Ectodermal cell (in vitro differentiated cells): Measurements from ENCODE around the gene CAMK2A.

Source experiments
- H3K27ac ChIP-seq: 2 replicates; pipeline ENCODE4 v1.7.0; 2013; ENCODE audit warnings: mild to moderate bottlenecking, low read depth, low read length; ENCODE audit not compliant: insufficient read depth, poor library complexity, severe bottlenecking
- H3K27me3 ChIP-seq: 2 replicates; pipeline ENCODE4 v1.7.0; 2013; ENCODE audit warnings: mild to moderate bottlenecking, low read length; ENCODE audit not compliant: insufficient read depth, control insufficient read depth, poor library complexity, severe bottlenecking
- H3K36me3 ChIP-seq: one replicate; pipeline ENCODE4 v1.7.0; 2013; ENCODE audit warnings: low read length; ENCODE audit not compliant: control insufficient read depth, insufficient read depth
- H3K4me1 ChIP-seq: one replicate; pipeline ENCODE4 v1.7.0; 2013; ENCODE audit warnings: low read length; ENCODE audit not compliant: control insufficient read depth, insufficient read depth
- H3K4me3 ChIP-seq: 2 replicates; pipeline ENCODE4 v1.7.0; 2013; ENCODE audit warnings: low read depth, low read length, control low read depth; ENCODE audit not compliant: insufficient read depth
- H3K9me3 ChIP-seq: 2 replicates; pipeline ENCODE4 v1.7.0; 2013; ENCODE audit warnings: mild to moderate bottlenecking, low read length, moderate library complexity; ENCODE audit not compliant: control insufficient read depth
- WGBS, 2 experiments: methylation state at CpG; one replicate each; pipeline ENCODE4 v1.1.7; 2013; ENCODE audit warnings: missing lambda C conversion rate in 2 of 2; 5-methylcytosine and 5-hydroxymethylcytosine counted together

CAMK2A gene

DNA sequence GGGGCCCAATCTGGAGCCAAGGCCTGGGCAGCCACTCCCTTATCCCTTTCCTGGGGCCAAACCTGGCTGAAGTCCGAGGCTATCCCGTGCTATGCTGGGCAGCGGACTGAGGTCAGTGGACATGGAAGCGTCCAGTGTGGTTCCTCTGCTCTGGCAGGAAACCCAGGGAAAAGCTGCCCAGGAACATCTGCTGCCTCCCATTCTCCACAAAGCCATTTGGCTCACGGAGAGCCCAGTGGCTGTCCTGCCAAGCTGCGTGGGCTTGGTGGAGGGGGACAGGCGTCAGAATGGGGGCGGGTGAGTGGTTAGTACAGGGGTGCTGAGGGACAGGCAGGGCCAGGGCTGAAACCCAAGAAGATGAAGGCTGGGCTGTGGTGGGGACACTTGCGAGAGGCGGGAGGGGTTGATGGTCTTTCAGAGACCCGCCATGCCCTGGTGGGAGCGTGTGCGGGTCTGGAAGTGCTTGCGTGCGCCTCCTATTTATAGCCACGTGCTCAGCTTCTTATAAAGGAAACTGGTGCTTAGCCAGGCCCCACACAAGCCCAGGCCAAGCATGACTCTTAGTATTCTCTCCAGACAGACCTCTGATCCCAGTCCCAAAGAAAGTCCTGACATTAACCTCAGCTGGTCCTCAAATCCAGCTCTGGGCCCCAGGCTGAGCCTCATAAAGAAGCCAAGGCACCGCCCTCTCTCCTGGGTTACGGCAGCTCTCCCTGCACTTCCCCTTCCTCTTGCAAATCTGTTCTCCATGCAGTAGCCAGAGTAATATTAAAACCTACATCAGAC is 109.1 kb downstream of the CAMK2A start:
- Histone ChIP-seq H3K4me3 (no peak overlapping the region), H3K27me3 (peaks cover under 1% of the 10 kb centered on the region), H3K4me1 (peaks cover 5% of the 10 kb centered on the region), H3K9me3 (no peaks in the 10 kb centered on the region), H3K36me3 (no peaks in the 10 kb centered on the region), H3K27ac (no peak overlapping the region)
- 91 to 94% methylated on average over 18 of the region's 18 CpGs for WGBS, 2 experiments

DNA sequence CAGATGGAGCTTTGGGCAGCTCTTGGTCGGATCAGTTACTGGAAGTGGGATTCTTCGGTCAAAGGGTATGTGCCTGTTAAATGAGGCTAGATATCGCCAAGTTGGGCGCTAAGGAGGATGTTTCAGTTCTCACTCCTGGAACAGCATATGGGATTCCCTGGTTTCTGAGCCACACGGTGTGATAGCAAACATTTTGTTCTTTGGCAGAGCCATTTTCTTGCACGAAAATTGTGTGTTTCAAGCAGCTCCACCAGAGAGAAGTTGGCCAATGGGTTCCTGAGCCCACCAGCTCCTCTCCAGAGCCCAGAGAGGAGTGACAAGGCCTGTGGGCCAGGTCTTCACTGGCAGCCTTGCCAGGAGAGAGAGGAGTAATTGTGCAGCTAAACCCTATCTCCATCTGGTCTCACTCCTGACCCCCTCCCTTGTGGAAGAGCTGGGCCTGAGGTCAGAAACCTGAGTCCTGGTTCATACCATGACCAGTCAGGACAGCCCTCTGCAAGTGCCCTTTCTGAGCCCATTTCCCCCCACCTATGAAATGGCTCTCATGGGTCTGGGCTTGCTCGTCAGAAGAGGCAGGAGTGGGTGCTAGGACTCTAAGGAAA is 110.5 kb downstream of the CAMK2A start:
- Histone ChIP-seq H3K27ac (no peak overlapping the region), H3K27me3 (no peaks in the 10 kb centered on the region), H3K4me3 (no peak overlapping the region), H3K4me1 (no peaks in the 10 kb centered on the region), H3K36me3 (no peaks in the 10 kb centered on the region), H3K9me3 (no peaks in the 10 kb centered on the region)
- 93 to 94% methylated on average over 7 of the region's 7 CpGs for WGBS, 2 experiments

GRCh38 chr5:150178262-150178661 is 111.3 kb downstream of the CAMK2A start:
- Histone ChIP-seq H3K27me3 (no peaks in the 10 kb centered on the region), H3K27ac (no peak overlapping the region), H3K9me3 (no peaks in the 10 kb centered on the region), H3K36me3 (no peaks in the 10 kb centered on the region), H3K4me3 (no peak overlapping the region), H3K4me1 (peaks cover 3% of the 10 kb centered on the region)
- 78 to 79% methylated on average over 4 of the region's 4 CpGs for WGBS, 2 experiments

DNA sequence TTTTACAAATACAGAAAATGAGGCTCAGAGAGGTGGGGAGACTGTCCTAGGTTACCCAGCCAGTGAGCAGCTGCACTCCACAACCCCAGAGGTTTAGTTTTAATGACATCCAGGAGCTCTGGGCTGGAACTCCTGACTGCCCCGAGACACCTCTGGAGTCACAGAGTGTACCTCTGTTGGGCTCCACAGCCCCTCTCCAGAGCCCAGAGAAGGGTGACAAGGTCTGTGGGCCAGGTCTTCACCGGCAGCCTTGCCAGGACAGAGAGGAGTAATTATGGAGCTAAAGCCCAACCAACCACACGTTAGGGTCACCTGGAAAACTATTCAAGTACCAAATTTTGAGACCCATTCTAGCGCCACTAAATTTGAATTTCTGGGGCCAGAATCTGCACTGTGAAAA is 111.9 kb downstream of the CAMK2A start:
- Histone ChIP-seq H3K27me3 (no peaks in the 10 kb centered on the region), H3K36me3 (no peaks in the 10 kb centered on the region), H3K9me3 (no peaks in the 10 kb centered on the region), H3K27ac (no peak overlapping the region), H3K4me1 (peaks cover 8% of the 10 kb centered on the region), H3K4me3 (no peak overlapping the region)
- 87 to 91% methylated on average over 4 of the region's 4 CpGs for WGBS, 2 experiments

GRCh38 chr5:150176745-150177477 is 112.7 kb downstream of the CAMK2A start:
- WGBS, 2 experiments: 91 to 92% methylated on average over 8 of the region's 8 CpGs
- H3K27me3 ChIP-seq: no peaks in the 10 kb centered on the region
- H3K36me3 ChIP-seq: no peaks in the 10 kb centered on the region
- H3K9me3 ChIP-seq: no peaks in the 10 kb centered on the region
- no peak overlapping the region for H3K27ac ChIP-seq
- peaks cover 9% of the 10 kb centered on the region for H3K4me1 ChIP-seq
- no peak overlapping the region for H3K4me3 ChIP-seq

DNA sequence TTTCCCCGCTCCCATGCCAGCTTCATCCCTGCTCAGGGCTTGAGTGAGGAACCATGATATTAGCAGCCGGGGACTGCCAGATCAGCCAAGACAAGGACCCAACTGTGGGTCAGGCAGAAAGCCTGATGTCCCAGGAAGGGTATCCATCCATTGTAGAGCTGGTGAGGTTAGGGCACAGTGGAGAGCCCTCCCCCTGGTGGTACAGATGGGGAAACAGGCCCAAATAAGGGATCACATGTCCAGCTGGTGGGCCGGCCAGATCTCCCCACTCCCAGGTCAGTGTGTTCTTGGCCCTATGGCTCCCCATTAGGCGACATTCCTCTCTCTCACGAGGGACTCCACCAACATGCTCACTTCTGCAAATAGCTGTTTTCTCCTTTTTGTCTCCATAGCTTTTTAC is 114.0 kb downstream of the CAMK2A start:
- Histone ChIP-seq H3K4me3 (no peak overlapping the region), H3K9me3 (no peaks in the 10 kb centered on the region), H3K27me3 (peaks cover 6% of the 10 kb centered on the region), H3K27ac (no peak overlapping the region), H3K4me1 (peaks cover 9% of the 10 kb centered on the region), H3K36me3 (no peaks in the 10 kb centered on the region)
- WGBS, 2 experiments: 60 to 67% methylated on average over 5 of the region's 5 CpGs

DNA sequence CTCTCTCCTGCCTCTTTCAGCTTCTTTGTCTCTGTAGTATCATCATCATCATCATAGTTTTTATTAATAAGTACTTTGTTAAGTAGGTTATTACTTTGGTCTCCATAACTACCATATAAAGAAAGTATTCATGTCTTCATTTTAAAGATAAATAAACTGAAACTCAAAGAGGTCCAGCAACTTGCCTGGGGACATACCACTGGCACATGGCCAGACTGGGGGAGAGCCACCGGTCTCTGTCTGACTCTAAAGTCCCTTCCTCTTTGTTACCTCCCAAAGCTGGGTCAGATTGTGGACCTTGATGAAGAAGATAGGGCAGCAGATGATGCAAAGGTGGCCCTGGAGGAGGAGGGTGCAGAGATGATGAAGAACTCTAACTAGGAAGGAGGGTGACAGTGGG is 114.5 kb downstream of the CAMK2A start:
- WGBS, 2 experiments: 94 to 100% methylated on average over 1 of the region's 1 CpG
- Histone ChIP-seq H3K9me3 (no peaks in the 10 kb centered on the region), H3K36me3 (no peaks in the 10 kb centered on the region), H3K27ac (no peak overlapping the region), H3K4me3 (no peak overlapping the region), H3K27me3 (peaks cover 11% of the 10 kb centered on the region), H3K4me1 (peaks cover 9% of the 10 kb centered on the region)

DNA sequence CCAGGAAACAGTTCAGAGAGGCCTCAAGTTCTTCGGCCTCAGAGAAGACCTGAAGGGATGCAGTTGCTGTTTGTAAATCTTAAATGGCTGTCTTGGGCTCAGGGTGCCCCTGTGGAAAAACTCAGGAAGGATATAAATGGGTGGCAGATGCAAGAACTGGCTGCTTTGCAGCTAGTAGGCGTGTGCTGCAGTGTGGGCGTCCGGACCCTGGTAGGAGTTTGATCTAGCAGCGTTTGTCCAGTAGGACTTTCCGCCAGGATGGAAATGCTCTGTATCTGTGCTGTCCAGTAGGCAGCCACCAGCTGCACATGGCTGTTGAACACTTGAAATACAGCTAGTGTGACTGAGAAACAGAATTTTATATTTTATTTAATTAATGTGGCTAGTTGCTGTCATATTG is 115.3 kb downstream of the CAMK2A start:
- 94 to 96% methylated on average over 6 of the region's 6 CpGs for WGBS, 2 experiments
- Histone ChIP-seq H3K9me3 (no peaks in the 10 kb centered on the region), H3K4me1 (peaks cover 9% of the 10 kb centered on the region)

DNA sequence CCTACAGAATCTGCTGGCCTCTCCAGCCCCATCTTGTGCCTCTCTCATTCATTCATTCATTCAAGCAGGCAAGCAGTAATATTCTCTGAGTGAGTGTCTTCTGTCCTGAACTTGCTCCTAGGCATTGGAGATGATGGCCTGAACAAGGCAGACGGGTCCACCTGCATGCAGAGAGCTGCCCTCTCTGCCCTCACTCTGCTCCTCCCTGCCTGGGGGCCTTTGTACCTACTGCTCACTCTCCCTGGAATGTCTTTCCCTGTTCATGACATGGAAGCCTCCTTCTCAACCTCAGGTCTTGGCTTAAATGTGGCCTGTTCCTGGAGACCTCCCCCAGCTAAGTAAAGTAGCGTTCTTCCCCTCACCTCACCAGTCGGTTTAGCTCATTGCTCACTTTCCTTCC is 116.4 kb downstream of the CAMK2A start:
- Histone ChIP-seq H3K27ac (no peak overlapping the region), H3K36me3 (no peaks in the 10 kb centered on the region), H3K27me3 (peaks cover 30% of the 10 kb centered on the region), H3K4me1 (peaks cover 9% of the 10 kb centered on the region), H3K4me3 (no peak overlapping the region), H3K9me3 (no peaks in the 10 kb centered on the region)
- 66 to 84% methylated on average over 3 of the region's 3 CpGs for WGBS, 2 experiments

More for the DNA sequence above, 115.3 kb downstream of the CAMK2A start:
- H3K4me3 ChIP-seq: no peak overlapping the region
- peaks cover 19% of the 10 kb centered on the region for H3K27me3 ChIP-seq
- H3K36me3 ChIP-seq: no peaks in the 10 kb centered on the region
- H3K27ac ChIP-seq: no peak overlapping the region

- WGBS, 2 experiments: 78 to 80% methylated on average over 4 of the region's 4 CpGs
- Histone ChIP-seq H3K27ac (no peak overlapping the region), H3K4me1 (peaks cover 11% of the 10 kb centered on the region), H3K4me3 (no peak overlapping the region), H3K27me3 (peaks cover 36% of the 10 kb centered on the region), H3K9me3 (no peaks in the 10 kb centered on the region), H3K36me3 (no peaks in the 10 kb centered on the region)
Observed at GRCh38 chr5:150172556-150172955, 117.0 kb downstream of the CAMK2A start.
